AG10803 (cell line): ENCODE measurements around the gene ZNF638.

Experiments used
- DNase-seq: peaks from one replicate; pipeline ENCODE4 v3.0.0; 2010; ENCODE audit warnings: low read depth
- H3K4me3 ChIP-seq: 2 replicates; pipeline ENCODE4 v1.5.1; 2011; ENCODE audit warnings: mild to moderate bottlenecking, low read length, control low read depth
- CTCF ChIP-seq: conservative IDR thresholded peaks from 2 replicates; pipeline ENCODE4 v1.5.1; 2011; ENCODE audit warnings: mild to moderate bottlenecking, low read length, control low read depth, inconsistent platforms

The ZNF638 gene

GRCh38 chr2:71336384-71336783, 4.8 kb downstream of the ZNF638 start:
- H3K4me3 ChIP-seq: no peak overlapping the region
- no peak for DNase-seq
- no peak for TF ChIP-seq CTCF

GRCh38 chr2:71336802-71337201, 5.2 kb downstream of the ZNF638 start:
- H3K4me3 ChIP-seq: no peak overlapping the region
- peak; percentile 47 for DNase-seq
- TF ChIP-seq CTCF: no peak

GRCh38 chr2:71337776-71338175, 6.2 kb downstream of the ZNF638 start:
- H3K4me3 ChIP-seq: no peak overlapping the region
- no peak for DNase-seq
- no peak for TF ChIP-seq CTCF

GRCh38 chr2:71339685-71340084, 8.1 kb downstream of the ZNF638 start:
- DNase-seq: no peak
- TF ChIP-seq CTCF: no peak
- no peak overlapping the region for H3K4me3 ChIP-seq

- H3K4me3 ChIP-seq: no peak overlapping the region
- DNase-seq: no peak
- TF ChIP-seq CTCF: no peak
Measured at GRCh38 chr2:71340176-71340575, 8.6 kb downstream of the ZNF638 start.

- TF ChIP-seq CTCF: no peak
- no peak for DNase-seq
- H3K4me3 ChIP-seq: no peak overlapping the region
Measured at GRCh38 chr2:71341645-71342044, 10.1 kb downstream of the ZNF638 start.

- H3K4me3 ChIP-seq: no peak overlapping the region
- TF ChIP-seq CTCF: no peak
- DNase-seq: no peak
Measured at GRCh38 chr2:71346065-71346464, 14.5 kb downstream of the ZNF638 start.
